Gastroesophageal sphincter (tissue), 4 donors: ENCODE measurements around the gene CD53. TPM values are rescaled to one million over a fixed set of nuclear protein-coding genes. Genes with fewer than 3 reads are reported as not detected.

Source experiments
- ATAC-seq: fragments of 150-250 bp; one replicate; pipeline ENCODE4 v1.9.1; 2016; ENCODE audit warnings: mild to moderate bottlenecking, moderate library complexity
- H3K27ac ChIP-seq, 4 donors: fragments of 200-600 bp; sonication (generic) in 3 of 4; 1 replicate in 3 of 4; 2 replicates in 1 of 4; pipeline ENCODE4 v1.5.1; 2016 to 2019
- H3K27me3 ChIP-seq: fragments of 200-600 bp; sonication (generic); one replicate; pipeline ENCODE4 v1.5.1; 2019
- H3K36me3 ChIP-seq, 2 donors: fragments of 200-600 bp; sonication (generic); one replicate each; pipeline ENCODE4 v1.5.1; 2019; ENCODE audit warnings: control low read depth in 1 of 2
- H3K4me1 ChIP-seq, 3 donors: fragments of 200-600 bp; sonication (generic); 1 replicate in 2 of 3; 2 replicates in 1 of 3; pipeline ENCODE4 v1.5.1; 2016 to 2019; ENCODE audit warnings: control low read depth in 2 of 3
- H3K4me3 ChIP-seq, 2 donors: fragments of 200-600 bp; sonication (generic); one replicate each; pipeline ENCODE4 v1.5.1; 2019; ENCODE audit warnings: mild to moderate bottlenecking in 1 of 2, moderate library complexity in 1 of 2
- H3K9me3 ChIP-seq, 3 donors: fragments of 200-600 bp; sonication (generic); one replicate each; pipeline ENCODE4 v1.5.1; 2017 to 2019; ENCODE audit warnings: control low read depth in 2 of 3
- EP300 ChIP-seq: sonication (generic); formaldehyde crosslinking; IDR thresholded peaks from one replicate; pipeline ENCODE4 v1.6.1; 2017; ENCODE audit warnings: antibody characterized with exemption, mild to moderate bottlenecking
- POLR2A ChIP-seq, 2 donors: fragments of 450-650 bp; IDR thresholded peaks; one replicate each; pipeline ENCODE4 v1.6.1; 2017; ENCODE audit warnings: antibody characterized with exemption in 2 of 2, mild to moderate bottlenecking in 2 of 2, moderate library complexity in 1 of 2
- POLR2AphosphoS5 ChIP-seq: sonication (generic); formaldehyde crosslinking; IDR thresholded peaks from one replicate; pipeline ENCODE4 v1.6.1; 2017; ENCODE audit warnings: antibody characterized with exemption
- WGBS, 2 donors: methylation state at CpG; one replicate each; pipeline ENCODE4 v1.1.5; 2018; ENCODE audit warnings: low coverage in 1 of 2; 5-methylcytosine and 5-hydroxymethylcytosine counted together
- total RNA-seq, 4 donors: library from RNA; depleted of rRNA; stranded (reverse); fragments of >200 nt; gene quantifications; one replicate each; pipeline ENCODE4 v1.1.0, GENCODE V29; 2016
- TF ChIP-seq, protein P1 (sequence below), 4 experiments: fragments of 200-600 bp in 2 of 4; fragments of 450-650 bp in 2 of 4; sonication (generic) in 1 of 4; IDR thresholded peaks; one replicate each; pipeline ENCODE4 v1.5.1; 2017 to 2019; ENCODE audit warnings: antibody characterized with exemption in 4 of 4, mild to moderate bottlenecking in 2 of 4, moderate library complexity in 2 of 4

Gene CD53
- total RNA-seq, 4 donors from 2014 or later = 8.1 to 48.1 (median 22.9) TPM

- H3K27me3 ChIP-seq = no peaks in the 10 kb centered on the region
- no peaks in the 10 kb centered on the region for H3K4me1 ChIP-seq
- no peaks in the 10 kb centered on the region for H3K9me3 ChIP-seq
- TF ChIP-seq, protein P1, sequence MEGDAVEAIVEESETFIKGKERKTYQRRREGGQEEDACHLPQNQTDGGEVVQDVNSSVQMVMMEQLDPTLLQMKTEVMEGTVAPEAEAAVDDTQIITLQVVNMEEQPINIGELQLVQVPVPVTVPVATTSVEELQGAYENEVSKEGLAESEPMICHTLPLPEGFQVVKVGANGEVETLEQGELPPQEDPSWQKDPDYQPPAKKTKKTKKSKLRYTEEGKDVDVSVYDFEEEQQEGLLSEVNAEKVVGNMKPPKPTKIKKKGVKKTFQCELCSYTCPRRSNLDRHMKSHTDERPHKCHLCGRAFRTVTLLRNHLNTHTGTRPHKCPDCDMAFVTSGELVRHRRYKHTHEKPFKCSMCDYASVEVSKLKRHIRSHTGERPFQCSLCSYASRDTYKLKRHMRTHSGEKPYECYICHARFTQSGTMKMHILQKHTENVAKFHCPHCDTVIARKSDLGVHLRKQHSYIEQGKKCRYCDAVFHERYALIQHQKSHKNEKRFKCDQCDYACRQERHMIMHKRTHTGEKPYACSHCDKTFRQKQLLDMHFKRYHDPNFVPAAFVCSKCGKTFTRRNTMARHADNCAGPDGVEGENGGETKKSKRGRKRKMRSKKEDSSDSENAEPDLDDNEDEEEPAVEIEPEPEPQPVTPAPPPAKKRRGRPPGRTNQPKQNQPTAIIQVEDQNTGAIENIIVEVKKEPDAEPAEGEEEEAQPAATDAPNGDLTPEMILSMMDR (IDR thresholded peaks at IDR 0.05) = no peak
- TF ChIP-seq POLR2A (IDR thresholded peaks at IDR 0.05) (no peak), EP300 (no peak), POLR2AphosphoS5 (no peak)
- no peak overlapping the region for H3K27ac ChIP-seq
- H3K36me3 ChIP-seq = no peaks in the 10 kb centered on the region
- H3K4me3 ChIP-seq = no peak overlapping the region
- 35 to 40% methylated on average over 3 of the region's 3 CpGs for WGBS, 2 donors
- no peak for ATAC-seq
Observed at GRCh38 chr1:110893908-110894490, 21.1 kb downstream of the CD53 start.

GRCh38 chr1:110896090-110896489 lies 23.1 kb downstream of the CD53 start:
- no peaks in the 10 kb centered on the region for H3K36me3 ChIP-seq
- WGBS, 2 donors = 45% methylated on average over 2 of the region's 2 CpGs; no CpG with 5 or more reads in 1 of the 2 donors

GRCh38 chr1:110897681-110898080 lies 24.7 kb downstream of the CD53 start:
- ATAC-seq = no peak
- no peaks in the 10 kb centered on the region for H3K27me3 ChIP-seq
- H3K4me1 ChIP-seq = no peaks in the 10 kb centered on the region
- no peak overlapping the region for H3K27ac ChIP-seq
- WGBS, 2 donors = 69 to 90% methylated on average over 2 of the region's 2 CpGs
- H3K9me3 ChIP-seq = no peaks in the 10 kb centered on the region
- H3K36me3 ChIP-seq = no peaks in the 10 kb centered on the region
- H3K4me3 ChIP-seq = no peak overlapping the region
- TF ChIP-seq POLR2AphosphoS5 = no peak
- no peak for TF ChIP-seq POLR2A (IDR thresholded peaks at IDR 0.05)
- TF ChIP-seq EP300 = no peak
- TF ChIP-seq, protein P1 (IDR thresholded peaks at IDR 0.05) = no peak

More at GRCh38 chr1:110896090-110896489, 23.1 kb downstream of the CD53 start:
- no peaks in the 10 kb centered on the region for H3K27me3 ChIP-seq
- ATAC-seq = no peak
- TF ChIP-seq POLR2AphosphoS5 (no peak), EP300 (no peak), POLR2A (IDR thresholded peaks at IDR 0.05) (no peak)
- TF ChIP-seq, protein P1 (IDR thresholded peaks at IDR 0.05) = no peak
- H3K4me3 ChIP-seq = no peak overlapping the region
- H3K4me1 ChIP-seq = no peaks in the 10 kb centered on the region
- H3K9me3 ChIP-seq = no peaks in the 10 kb centered on the region
- no peak overlapping the region for H3K27ac ChIP-seq

DNA sequence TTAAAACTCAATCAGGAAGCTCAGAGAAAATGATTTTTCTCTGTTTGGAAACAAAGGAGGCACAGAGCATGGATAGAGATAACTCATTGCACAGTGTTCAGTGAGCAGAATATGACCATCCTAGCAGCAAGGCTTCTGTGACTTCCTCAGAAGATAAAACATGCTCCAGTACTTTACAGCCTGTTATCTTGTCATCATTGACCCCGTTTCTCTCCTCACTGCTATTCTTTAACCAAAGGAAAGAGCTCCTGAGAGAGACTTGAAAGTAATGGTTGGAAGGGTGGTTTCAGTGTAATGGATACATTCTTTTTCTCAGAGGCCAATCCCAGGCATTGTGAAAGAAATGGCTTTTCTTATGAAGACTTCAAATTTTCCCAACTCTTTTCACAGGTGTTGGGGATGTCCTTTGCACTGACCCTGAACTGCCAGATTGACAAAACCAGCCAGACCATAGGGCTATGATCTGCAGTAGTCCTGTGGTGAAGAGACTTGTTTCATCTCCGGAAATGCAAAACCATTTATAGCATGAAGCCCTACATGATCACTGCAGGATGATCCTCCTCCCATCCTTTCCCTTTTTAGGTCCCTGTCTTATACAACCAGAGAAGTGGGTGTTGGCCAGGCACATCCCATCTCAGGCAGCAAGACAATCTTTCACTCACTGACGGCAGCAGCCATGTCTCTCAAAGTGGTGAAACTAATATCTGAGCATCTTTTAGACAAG lies 25.9 kb downstream of the CD53 start:
- peaks cover 0 to 3% (median 0%) of the 10 kb centered on the region in 3 donors for H3K9me3 ChIP-seq
- ATAC-seq = no peak
- no peak overlapping the region for H3K27ac ChIP-seq
- no peaks in the 10 kb centered on the region for H3K4me1 ChIP-seq
- H3K4me3 ChIP-seq = no peak overlapping the region
- H3K27me3 ChIP-seq = no peaks in the 10 kb centered on the region
- 54 to 77% methylated on average over 2 to 3 of the region's 3 CpGs for WGBS, 2 donors
- TF ChIP-seq, protein P1 (IDR thresholded peaks at IDR 0.05) = no peak
- no peak for TF ChIP-seq POLR2A (IDR thresholded peaks at IDR 0.05)
- no peak for TF ChIP-seq EP300
- no peak for TF ChIP-seq POLR2AphosphoS5
- no peaks in the 10 kb centered on the region for H3K36me3 ChIP-seq

DNA sequence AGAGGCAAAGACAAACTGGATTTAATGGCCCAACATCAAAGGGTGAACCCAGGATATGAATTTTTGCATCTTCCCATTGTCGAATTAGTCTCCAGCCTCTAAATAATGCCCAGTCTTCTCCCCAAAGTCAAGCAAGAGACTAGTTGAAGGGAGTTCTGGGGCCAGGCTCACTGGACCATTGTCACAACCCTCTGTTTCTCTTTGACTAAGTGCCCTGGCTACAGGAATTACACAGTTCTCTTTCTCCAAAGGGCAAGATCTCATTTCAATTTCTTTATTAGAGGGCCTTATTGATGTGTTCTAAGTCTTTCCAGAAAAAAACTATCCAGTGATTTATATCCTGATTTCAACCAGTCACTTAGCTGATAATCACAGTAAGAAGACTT lies 26.5 kb downstream of the CD53 start:
- no peak for ATAC-seq
- WGBS, 2 donors = 64 to 83% methylated on average over 1 of the region's 1 CpG
- H3K4me1 ChIP-seq = no peaks in the 10 kb centered on the region
- H3K4me3 ChIP-seq = no peak overlapping the region
- no peaks in the 10 kb centered on the region for H3K27me3 ChIP-seq
- peaks cover 0 to 6% (median 0%) of the 10 kb centered on the region in 3 donors for H3K9me3 ChIP-seq
- no peak overlapping the region for H3K27ac ChIP-seq
- TF ChIP-seq, protein P1 (IDR thresholded peaks at IDR 0.05) = no peak
- TF ChIP-seq POLR2A (IDR thresholded peaks at IDR 0.05) = no peak
- TF ChIP-seq EP300 = no peak
- no peak for TF ChIP-seq POLR2AphosphoS5
- H3K36me3 ChIP-seq = no peaks in the 10 kb centered on the region
